ENCODE measurements around the gene FAM162B. TPM values are rescaled to one million over a fixed set of nuclear protein-coding genes. Genes with fewer than 3 reads are reported as not detected.
"Not testable (repeated sequence)": the region's sequence is repeated elsewhere in the genome, so short reads cannot be mapped to it uniquely, and the experiment has no call there.

Gene FAM162B
- total RNA-seq, 1 experiment from 2014 or later, result not detected

DNA sequence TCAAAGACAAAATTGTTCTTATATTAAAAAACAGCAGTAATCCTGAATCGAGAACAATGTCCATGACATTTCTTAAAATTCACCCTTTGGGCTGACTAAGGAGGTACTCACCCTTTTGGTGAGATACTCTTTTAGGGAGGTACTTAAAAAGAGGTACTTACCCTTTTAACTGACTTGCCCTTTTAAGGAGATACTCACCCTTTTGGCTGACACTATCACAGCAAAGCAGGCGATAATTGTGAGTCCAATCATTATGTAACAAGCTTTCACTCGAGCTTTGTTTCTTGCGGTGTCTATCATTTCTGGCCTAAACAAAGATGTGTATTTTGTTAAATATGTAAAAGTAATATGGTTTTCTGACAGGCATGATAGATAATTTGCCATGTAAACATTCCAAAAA, 3.7 kb downstream of the FAM162B start:
- H3K4me1 ChIP-seq (ENCODE audit: low read length), result no peaks in the 10 kb centered on the region
- no peaks in the 10 kb centered on the region for H3K36me3 ChIP-seq (ENCODE audit: insufficient read depth, low read length)

DNA sequence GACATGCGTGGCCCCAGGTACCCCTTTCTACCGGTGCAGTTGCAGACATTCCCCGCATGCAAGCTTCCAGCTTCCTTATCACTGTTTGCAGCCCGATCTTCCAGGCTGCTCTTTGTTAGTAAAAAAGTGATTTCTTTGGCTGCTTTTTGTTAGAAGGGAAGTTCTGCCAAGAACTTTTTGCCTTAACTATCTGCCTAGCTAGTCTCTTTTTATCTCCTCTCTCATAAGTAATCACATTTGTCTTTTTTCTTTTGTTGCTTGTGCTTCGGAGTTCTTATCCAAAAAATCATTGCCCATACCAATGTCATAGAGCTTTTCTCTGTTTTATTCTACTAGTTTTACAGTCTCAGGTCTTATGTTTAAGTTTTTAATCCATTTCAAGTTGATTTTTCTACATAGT, 20.3 kb downstream of the FAM162B start:
- DNase-seq, result no peak
- H3K4me1 ChIP-seq (ENCODE audit: low read length), result no peaks in the 10 kb centered on the region

More for the DNA sequence above, 3.7 kb downstream of the FAM162B start:
- no peak overlapping the region for H2AFZ ChIP-seq (ENCODE audit: low read length)
- no peak overlapping the region for H3K4me3 ChIP-seq (ENCODE audit: low read length)
- no peaks in the 10 kb centered on the region for H3K27me3 ChIP-seq (ENCODE audit: low read length)
- DNase-seq, result no peak
- no peaks in the 10 kb centered on the region for H3K9me2 ChIP-seq (replicated peaks; ENCODE audit: insufficient read depth, low read length)
- H3K9ac ChIP-seq (ENCODE audit: low read length), result no peak overlapping the region
- H4K20me1 ChIP-seq (ENCODE audit: insufficient read depth, low read depth, low read length), result no peaks in the 10 kb centered on the region
- H3K9me3 ChIP-seq (ENCODE audit: low read length), result no peaks in the 10 kb centered on the region
- no peaks in the 10 kb centered on the region for H3K79me2 ChIP-seq (ENCODE audit: low read length)
- H3K4me2 ChIP-seq (ENCODE audit: low read depth, low read length, poor library complexity, severe bottlenecking), result no peak overlapping the region
- H3K27ac ChIP-seq (ENCODE audit: low read length), result no peak overlapping the region

GRCh38 chr6:116741571-116741970, 23.9 kb downstream of the FAM162B start:
- Histone ChIP-seq H3K4me3 (ENCODE audit: low read length) (no peak overlapping the region), H3K36me3 (ENCODE audit: insufficient read depth, low read length) (peaks cover 8% of the 10 kb centered on the region; the same call in 1 of the 2 replicates), H3K4me2 (ENCODE audit: low read depth, low read length, poor library complexity, severe bottlenecking) (no peak overlapping the region), H3K9ac (ENCODE audit: low read length) (no peak overlapping the region), H4K20me1 (ENCODE audit: insufficient read depth, low read depth, low read length) (no peaks in the 10 kb centered on the region), H2AFZ (ENCODE audit: low read length) (no peak overlapping the region), H3K9me2 (replicated peaks; ENCODE audit: insufficient read depth, low read length) (no peaks in the 10 kb centered on the region), H3K27me3 (ENCODE audit: low read length) (no peaks in the 10 kb centered on the region), H3K79me2 (ENCODE audit: low read length) (no peaks in the 10 kb centered on the region), H3K9me3 (ENCODE audit: low read length) (0 out of 2 replicates have a peak, but pooled peaks cover 4% of the 10 kb centered on the region), H3K4me1 (ENCODE audit: low read length) (no peaks in the 10 kb centered on the region), H3K27ac (ENCODE audit: low read length) (no peak overlapping the region)
- DNase-seq, result no peak

More for the DNA sequence above, 20.3 kb downstream of the FAM162B start:
- no peak overlapping the region for H3K9ac ChIP-seq (ENCODE audit: low read length)
- no peak overlapping the region for H3K27ac ChIP-seq (ENCODE audit: low read length)
- H3K27me3 ChIP-seq (ENCODE audit: low read length), result no peaks in the 10 kb centered on the region
- no peaks in the 10 kb centered on the region for H4K20me1 ChIP-seq (ENCODE audit: insufficient read depth, low read depth, low read length)
- H3K4me3 ChIP-seq (ENCODE audit: low read length), result no peak overlapping the region
- H3K4me2 ChIP-seq (ENCODE audit: low read depth, low read length, poor library complexity, severe bottlenecking), result no peak overlapping the region
- no peaks in the 10 kb centered on the region for H3K9me2 ChIP-seq (replicated peaks; ENCODE audit: insufficient read depth, low read length)
- H2AFZ ChIP-seq (ENCODE audit: low read length), result no peak overlapping the region
- no peaks in the 10 kb centered on the region for H3K79me2 ChIP-seq (ENCODE audit: low read length)
- H3K36me3 ChIP-seq (ENCODE audit: insufficient read depth, low read length), result no peaks in the 10 kb centered on the region
- H3K9me3 ChIP-seq (ENCODE audit: low read length), result no peaks in the 10 kb centered on the region

DNA sequence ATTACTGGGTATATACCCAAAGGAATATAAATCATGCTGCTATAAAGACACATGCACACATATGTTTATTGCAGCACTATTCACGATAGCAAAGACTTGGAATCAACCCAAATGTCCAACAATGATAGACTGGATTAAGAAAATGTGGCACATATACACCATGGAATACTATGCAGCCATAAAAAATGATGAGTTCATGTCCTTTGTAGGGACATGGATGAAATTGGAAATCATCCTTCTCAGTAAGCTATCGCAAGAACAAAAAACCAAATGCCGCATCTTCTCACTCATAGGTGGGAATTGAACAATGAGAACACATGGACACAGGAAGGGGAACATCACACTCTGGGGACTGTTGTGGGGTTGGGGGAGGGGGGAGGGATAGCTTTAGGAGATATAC, 25.0 kb downstream of the FAM162B start:
- DNase-seq; H2AFZ ChIP-seq (ENCODE audit: low read length); H3K4me2 ChIP-seq (ENCODE audit: low read depth, low read length, poor library complexity, severe bottlenecking); H3K4me3 ChIP-seq (ENCODE audit: low read length); H3K9ac ChIP-seq (ENCODE audit: low read length); H3K9me3 ChIP-seq (ENCODE audit: low read length); H4K20me1 ChIP-seq (ENCODE audit: insufficient read depth, low read depth, low read length); H3K27ac ChIP-seq (ENCODE audit: low read length); H3K4me1 ChIP-seq (ENCODE audit: low read length); H3K79me2 ChIP-seq (ENCODE audit: low read length); H3K9me2 ChIP-seq (replicated peaks; ENCODE audit: insufficient read depth, low read length); H3K27me3 ChIP-seq (ENCODE audit: low read length): not testable (repeated sequence)
- H3K36me3 ChIP-seq (ENCODE audit: insufficient read depth, low read length), result peaks cover 14% of the 10 kb centered on the region; the same call in 1 of the 2 replicates

DNA sequence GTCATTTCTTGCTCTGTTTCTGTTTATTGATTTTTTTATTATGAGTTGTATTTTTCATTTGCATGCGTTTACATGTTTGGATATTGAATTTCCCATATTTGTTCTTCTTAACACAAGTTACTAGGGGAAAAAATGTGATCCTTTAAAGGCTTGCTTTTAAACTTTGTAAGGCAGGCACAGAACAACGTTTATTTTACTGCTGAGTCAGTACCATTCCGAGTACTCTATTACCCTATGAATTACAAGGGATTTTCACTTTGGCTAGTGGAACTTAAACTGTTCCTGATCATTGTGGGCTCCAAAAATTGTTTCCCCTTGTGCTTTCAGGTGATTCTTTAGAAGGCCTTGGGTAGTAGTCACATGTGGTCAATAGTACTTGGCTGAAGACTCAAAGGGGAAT, 28.5 kb downstream of the FAM162B start:
- DNase-seq, result no peak
- Histone ChIP-seq H4K20me1 (ENCODE audit: insufficient read depth, low read depth, low read length) (no peaks in the 10 kb centered on the region), H3K36me3 (ENCODE audit: insufficient read depth, low read length) (peaks cover 26% of the 10 kb centered on the region), H3K9ac (ENCODE audit: low read length) (no peak overlapping the region), H3K4me2 (ENCODE audit: low read depth, low read length, poor library complexity, severe bottlenecking) (no peak overlapping the region), H2AFZ (ENCODE audit: low read length) (no peak overlapping the region), H3K4me1 (ENCODE audit: low read length) (no peaks in the 10 kb centered on the region), H3K9me3 (ENCODE audit: low read length) (0 out of 2 replicates have a peak, but pooled peaks cover 4% of the 10 kb centered on the region), H3K27ac (ENCODE audit: low read length) (no peak overlapping the region), H3K4me3 (ENCODE audit: low read length) (no peak overlapping the region), H3K9me2 (replicated peaks; ENCODE audit: insufficient read depth, low read length) (no peaks in the 10 kb centered on the region), H3K27me3 (ENCODE audit: low read length) (no peaks in the 10 kb centered on the region), H3K79me2 (ENCODE audit: low read length) (no peaks in the 10 kb centered on the region)

GRCh38 chr6:116730513-116730912, 35.0 kb downstream of the FAM162B start:
- H3K9me2 ChIP-seq (replicated peaks; ENCODE audit: insufficient read depth, low read length), result no peaks in the 10 kb centered on the region
- no peaks in the 10 kb centered on the region for H3K4me1 ChIP-seq (ENCODE audit: low read length)
- no peak for DNase-seq
- peaks cover 36% of the 10 kb centered on the region for H3K36me3 ChIP-seq (ENCODE audit: insufficient read depth, low read length)
- H3K27ac ChIP-seq (ENCODE audit: low read length), result no peak overlapping the region
- H2AFZ ChIP-seq (ENCODE audit: low read length), result no peak overlapping the region
- H4K20me1 ChIP-seq (ENCODE audit: insufficient read depth, low read depth, low read length), result no peaks in the 10 kb centered on the region
- H3K79me2 ChIP-seq (ENCODE audit: low read length), result no peaks in the 10 kb centered on the region
- H3K4me2 ChIP-seq (ENCODE audit: low read depth, low read length, poor library complexity, severe bottlenecking), result no peak overlapping the region
- no peak overlapping the region for H3K9ac ChIP-seq (ENCODE audit: low read length)
- no peaks in the 10 kb centered on the region for H3K27me3 ChIP-seq (ENCODE audit: low read length)
- H3K4me3 ChIP-seq (ENCODE audit: low read length), result no peak overlapping the region
- H3K9me3 ChIP-seq (ENCODE audit: low read length), result no peaks in the 10 kb centered on the region

DNA sequence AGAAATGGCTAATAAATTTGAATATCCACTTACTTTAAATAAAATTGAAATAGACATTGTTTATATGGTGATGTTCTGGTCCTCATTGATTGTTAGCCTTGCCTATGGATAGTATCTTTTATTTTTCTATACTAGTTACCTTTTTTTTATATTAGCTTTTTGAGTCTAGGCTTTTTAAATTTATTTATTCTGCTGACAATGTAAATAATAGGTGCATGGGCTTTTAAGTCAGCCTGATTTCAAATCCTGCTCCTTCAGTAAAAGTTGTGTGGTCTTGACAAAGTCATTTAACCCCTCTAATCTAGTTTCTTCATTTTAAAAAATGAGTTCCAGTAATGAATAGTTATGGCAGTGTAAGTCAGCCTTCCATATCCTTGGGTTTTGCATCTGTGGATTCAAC, 38.6 kb downstream of the FAM162B start:
- H4K20me1 ChIP-seq (ENCODE audit: insufficient read depth, low read depth, low read length), result no peaks in the 10 kb centered on the region
- no peak for DNase-seq
- H3K4me3 ChIP-seq (ENCODE audit: low read length), result no peak overlapping the region
- no peak overlapping the region for H3K27ac ChIP-seq (ENCODE audit: low read length)
- H2AFZ ChIP-seq (ENCODE audit: low read length), result no peak overlapping the region
- no peaks in the 10 kb centered on the region for H3K4me1 ChIP-seq (ENCODE audit: low read length)
- no peaks in the 10 kb centered on the region for H3K9me3 ChIP-seq (ENCODE audit: low read length)
- no peaks in the 10 kb centered on the region for H3K27me3 ChIP-seq (ENCODE audit: low read length)
- H3K9ac ChIP-seq (ENCODE audit: low read length), result no peak overlapping the region
- peaks cover 50% of the 10 kb centered on the region for H3K36me3 ChIP-seq (ENCODE audit: insufficient read depth, low read length)
- H3K4me2 ChIP-seq (ENCODE audit: low read depth, low read length, poor library complexity, severe bottlenecking), result no peak overlapping the region
- H3K79me2 ChIP-seq (ENCODE audit: low read length), result no peaks in the 10 kb centered on the region
- no peaks in the 10 kb centered on the region for H3K9me2 ChIP-seq (replicated peaks; ENCODE audit: insufficient read depth, low read length)

DNA sequence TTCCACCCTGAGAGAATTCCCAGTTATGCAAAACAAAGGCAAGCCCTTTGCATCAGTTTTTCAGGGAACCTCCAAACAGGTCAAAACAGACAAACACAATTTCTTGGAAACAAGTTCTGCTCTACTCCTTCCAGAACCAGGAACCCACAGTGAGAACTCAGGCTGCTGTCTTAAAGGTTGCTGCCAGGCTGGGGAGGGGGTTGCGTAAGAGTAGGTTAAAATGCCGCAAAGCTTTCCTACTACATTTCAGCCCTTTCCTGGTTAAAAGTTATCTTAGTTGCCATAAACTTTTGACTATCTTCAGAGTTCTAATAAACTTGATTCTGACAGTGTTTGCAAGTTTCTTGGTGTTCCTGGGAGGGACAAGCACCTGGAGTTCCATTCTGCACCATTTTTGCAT, 50.8 kb downstream of the FAM162B start:
- H4K20me1 ChIP-seq (ENCODE audit: insufficient read depth, low read depth, low read length), result no peaks in the 10 kb centered on the region
- no peak overlapping the region for H3K9ac ChIP-seq (ENCODE audit: low read length)
- peaks cover 46% of the 10 kb centered on the region for H3K79me2 ChIP-seq (ENCODE audit: low read length)
- no peak overlapping the region for H2AFZ ChIP-seq (ENCODE audit: low read length)
- no peak overlapping the region for H3K27ac ChIP-seq (ENCODE audit: low read length)
- H3K36me3 ChIP-seq (ENCODE audit: insufficient read depth, low read length), result peaks cover 39% of the 10 kb centered on the region
- H3K9me3 ChIP-seq (ENCODE audit: low read length), result no peaks in the 10 kb centered on the region
- H3K4me1 ChIP-seq (ENCODE audit: low read length), result peaks cover 15% of the 10 kb centered on the region
- H3K27me3 ChIP-seq (ENCODE audit: low read length), result no peaks in the 10 kb centered on the region
- H3K4me3 ChIP-seq (ENCODE audit: low read length), result no peak overlapping the region
- no peaks in the 10 kb centered on the region for H3K9me2 ChIP-seq (replicated peaks; ENCODE audit: insufficient read depth, low read length)
- no peak overlapping the region for H3K4me2 ChIP-seq (ENCODE audit: low read depth, low read length, poor library complexity, severe bottlenecking)
- DNase-seq, result no peak

GRCh38 chr6:116714296-116714695, 51.2 kb downstream of the FAM162B start:
- no peak overlapping the region for H2AFZ ChIP-seq (ENCODE audit: low read length)
- H4K20me1 ChIP-seq (ENCODE audit: insufficient read depth, low read depth, low read length), result no peaks in the 10 kb centered on the region
- no peak overlapping the region for H3K4me3 ChIP-seq (ENCODE audit: low read length)
- no peaks in the 10 kb centered on the region for H3K27me3 ChIP-seq (ENCODE audit: low read length)
- no peaks in the 10 kb centered on the region for H3K9me3 ChIP-seq (ENCODE audit: low read length)
- peaks cover 15% of the 10 kb centered on the region for H3K4me1 ChIP-seq (ENCODE audit: low read length)
- H3K4me2 ChIP-seq (ENCODE audit: low read depth, low read length, poor library complexity, severe bottlenecking), result no peak overlapping the region
- peaks cover 42% of the 10 kb centered on the region for H3K36me3 ChIP-seq (ENCODE audit: insufficient read depth, low read length)
- H3K27ac ChIP-seq (ENCODE audit: low read length), result no peak overlapping the region
- H3K79me2 ChIP-seq (ENCODE audit: low read length), result peaks cover 51% of the 10 kb centered on the region
- no peak for DNase-seq
- no peak overlapping the region for H3K9ac ChIP-seq (ENCODE audit: low read length)
- H3K9me2 ChIP-seq (replicated peaks; ENCODE audit: insufficient read depth, low read length), result no peaks in the 10 kb centered on the region
